ENCODE data around the gene CCNC.

Gene CCNC

GRCh38 chr6:99613409-99613704, 44.9 kb upstream of the CCNC start:
- TF ChIP-seq USF1 (IDR thresholded peaks at IDR 0.05) (no peak), RAD21 (IDR thresholded peaks at IDR 0.05; ENCODE audit: low read depth) (peak; percentile 24; the same call in 1 of the 2 replicates), TCF12 (IDR thresholded peaks at IDR 0.05; ENCODE audit: low read depth) (no peak), CEBPB (IDR thresholded peaks at IDR 0.05) (no peak), EGR1 (IDR thresholded peaks at IDR 0.05) (no peak)

- TF ChIP-seq EGR1 (IDR thresholded peaks at IDR 0.05) (no peak), TEAD4 (IDR thresholded peaks at IDR 0.05) (no peak), EP300 (IDR thresholded peaks at IDR 0.05; ENCODE audit: borderline replicate concordance) (no peak), CEBPB (IDR thresholded peaks at IDR 0.05) (no peak), REST (IDR thresholded peaks at IDR 0.05; ENCODE audit: low read depth) (no peak), CREB1 (IDR thresholded peaks at IDR 0.05; ENCODE audit: low read depth) (no peak), RAD21 (IDR thresholded peaks at IDR 0.05; ENCODE audit: low read depth) (no peak), NFIC (IDR thresholded peaks at IDR 0.05) (no peak), TCF12 (IDR thresholded peaks at IDR 0.05; ENCODE audit: low read depth) (no peak), MAX (IDR thresholded peaks at IDR 0.05) (no peak), FOXM1 (IDR thresholded peaks at IDR 0.05; ENCODE audit: borderline replicate concordance, low read depth) (no peak), ZBTB7A (IDR thresholded peaks at IDR 0.05; ENCODE audit: low read depth) (no peak), YY1 (IDR thresholded peaks at IDR 0.05; ENCODE audit: low read depth) (no peak), TAF1 (IDR thresholded peaks at IDR 0.05; ENCODE audit: low read depth) (no peak), USF1 (IDR thresholded peaks at IDR 0.05) (no peak)
Measured at GRCh38 chr6:99612551-99613408, 44.3 kb upstream of the CCNC start.

GRCh38 chr6:99611148-99611547, 42.7 kb upstream of the CCNC start:
- no peak for TF ChIP-seq YY1 (IDR thresholded peaks at IDR 0.05; ENCODE audit: low read depth)
- no peak for TF ChIP-seq NFIC (IDR thresholded peaks at IDR 0.05)
- TF ChIP-seq EGR1 (IDR thresholded peaks at IDR 0.05): no peak
- no peak for TF ChIP-seq RAD21 (IDR thresholded peaks at IDR 0.05; ENCODE audit: low read depth)
- TF ChIP-seq TCF12 (IDR thresholded peaks at IDR 0.05; ENCODE audit: low read depth): no peak
- TF ChIP-seq REST (IDR thresholded peaks at IDR 0.05; ENCODE audit: low read depth): no peak
- no peak for TF ChIP-seq ZBTB7A (IDR thresholded peaks at IDR 0.05; ENCODE audit: low read depth)
- TF ChIP-seq CREB1 (IDR thresholded peaks at IDR 0.05; ENCODE audit: low read depth): no peak
- TF ChIP-seq MAX (IDR thresholded peaks at IDR 0.05): no peak
- no peak for TF ChIP-seq FOXM1 (IDR thresholded peaks at IDR 0.05; ENCODE audit: borderline replicate concordance, low read depth)
- no peak for TF ChIP-seq USF1 (IDR thresholded peaks at IDR 0.05)
- no peak for TF ChIP-seq TEAD4 (IDR thresholded peaks at IDR 0.05)
- TF ChIP-seq EP300 (IDR thresholded peaks at IDR 0.05; ENCODE audit: borderline replicate concordance): no peak
- TF ChIP-seq CEBPB (IDR thresholded peaks at IDR 0.05): no peak

- TF ChIP-seq USF1 (IDR thresholded peaks at IDR 0.05): no peak
- TF ChIP-seq CREB1 (IDR thresholded peaks at IDR 0.05; ENCODE audit: low read depth): no peak
- no peak for TF ChIP-seq ZBTB7A (IDR thresholded peaks at IDR 0.05; ENCODE audit: low read depth)
- no peak for TF ChIP-seq CEBPB (IDR thresholded peaks at IDR 0.05)
- no peak for TF ChIP-seq NFIC (IDR thresholded peaks at IDR 0.05)
- TF ChIP-seq TEAD4 (IDR thresholded peaks at IDR 0.05): no peak
- no peak for TF ChIP-seq TCF12 (IDR thresholded peaks at IDR 0.05; ENCODE audit: low read depth)
- no peak for TF ChIP-seq REST (IDR thresholded peaks at IDR 0.05; ENCODE audit: low read depth)
- TF ChIP-seq MAX (IDR thresholded peaks at IDR 0.05): no peak
- no peak for TF ChIP-seq FOXM1 (IDR thresholded peaks at IDR 0.05; ENCODE audit: borderline replicate concordance, low read depth)
- TF ChIP-seq EP300 (IDR thresholded peaks at IDR 0.05; ENCODE audit: borderline replicate concordance): no peak
- TF ChIP-seq YY1 (IDR thresholded peaks at IDR 0.05; ENCODE audit: low read depth): no peak
- no peak for TF ChIP-seq TAF1 (IDR thresholded peaks at IDR 0.05; ENCODE audit: low read depth)
- no peak for TF ChIP-seq RAD21 (IDR thresholded peaks at IDR 0.05; ENCODE audit: low read depth)
- TF ChIP-seq EGR1 (IDR thresholded peaks at IDR 0.05): no peak
Measured at GRCh38 chr6:99609905-99610489, 41.5 kb upstream of the CCNC start.
